H1 (cell line): Measurements from ENCODE around the gene FGF5. TPM values are rescaled to one million over a fixed set of nuclear protein-coding genes. Genes with fewer than 3 reads are reported as not detected.

Experiments used
- TBP ChIP-seq: IDR thresholded peaks from 2 replicates; pipeline ENCODE4 v1.6.1; 2011; ENCODE audit warnings: low read depth, low read length, improper control_type of control experiment
- TCF12 ChIP-seq: IDR thresholded peaks from 2 replicates; pipeline ENCODE4 v1.6.1; 2011; ENCODE audit warnings: low read depth, mild to moderate bottlenecking, low read length
- polyA plus RNA-seq, 7 experiments: library from polyadenylated mRNA; depleted of rRNA in 3 of 7; stranded (reverse) in 5 of 7; unstranded in 2 of 7; fragments of >200 nt in 5 of 7; fragments of 200-250 nt in 2 of 7; gene quantifications; 1 replicate in 5 of 7; 2 replicates in 1 of 7; 4 replicates in 1 of 7; pipeline versions ENCODE4 v1.2.1 to v1.2.3, GENCODE V29; 2011 to 2013; ENCODE audit warnings: missing spikeins in 2 of 7, mixed read lengths in 2 of 7
- total RNA-seq: library from RNA; stranded (reverse); fragmentation: NEBNext Ultra II Directional; extraction: Animal tissue kit (Norgen Biotek cat#: 25700); gene quantifications from 2 replicates; pipeline ENCODE4 v1.2.1, GENCODE V29; 2021
- TF ChIP-seq, protein P1 (sequence below): IDR thresholded peaks from 2 replicates; pipeline ENCODE4 v1.6.1; 2012; ENCODE audit warnings: inconsistent platforms

The FGF5 gene
- total and polyA plus RNA-seq, 2 of the 8 experiments (the other 6 are each of a cell fraction or from before 2014, with no cell fraction given): not detected

GRCh38 chr4:80276931-80277330, 10.5 kb downstream of the FGF5 start (continued):
- TF ChIP-seq TCF12 (no peak), TBP (no peak)
- TF ChIP-seq, protein P1, sequence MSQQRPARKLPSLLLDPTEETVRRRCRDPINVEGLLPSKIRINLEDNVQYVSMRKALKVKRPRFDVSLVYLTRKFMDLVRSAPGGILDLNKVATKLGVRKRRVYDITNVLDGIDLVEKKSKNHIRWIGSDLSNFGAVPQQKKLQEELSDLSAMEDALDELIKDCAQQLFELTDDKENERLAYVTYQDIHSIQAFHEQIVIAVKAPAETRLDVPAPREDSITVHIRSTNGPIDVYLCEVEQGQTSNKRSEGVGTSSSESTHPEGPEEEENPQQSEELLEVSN: no peak
